Measurements from ENCODE around the gene HMG20A.

Gene HMG20A

DNA sequence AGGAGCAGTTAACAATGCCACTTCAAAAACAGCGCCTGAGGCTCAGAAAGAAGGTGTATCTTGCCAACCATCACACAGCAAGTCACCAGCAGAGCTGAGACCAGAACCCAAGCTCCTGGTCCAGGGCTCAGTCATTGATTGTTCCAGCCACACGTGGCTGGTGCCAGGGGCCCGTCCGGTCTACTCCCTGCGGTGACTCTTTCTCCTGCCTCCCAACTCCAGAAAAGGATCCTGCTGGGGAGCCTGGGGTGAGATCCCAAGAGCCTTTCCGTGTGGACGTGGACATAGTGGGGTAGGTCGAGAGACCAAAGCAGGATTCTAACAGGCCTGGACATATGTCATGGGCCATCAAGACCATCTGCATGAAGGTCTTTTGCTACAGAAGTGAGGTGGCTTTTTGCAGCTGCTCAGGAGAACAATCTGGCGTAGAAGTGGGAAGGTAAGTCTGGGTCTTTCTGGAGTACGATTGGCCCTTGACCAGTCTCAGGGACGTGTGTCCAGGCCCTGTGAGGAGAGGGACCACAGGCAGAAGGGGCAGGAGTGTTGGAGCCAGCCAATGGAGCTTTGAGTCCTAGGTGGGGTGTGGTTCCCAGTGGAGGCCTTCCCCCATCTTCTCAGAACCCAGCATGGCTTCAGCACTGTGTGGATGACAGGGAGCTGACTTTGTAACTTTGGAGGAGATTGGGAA lies 105.4 kb downstream of the HMG20A start:
- no peak for DNase-seq

DNA sequence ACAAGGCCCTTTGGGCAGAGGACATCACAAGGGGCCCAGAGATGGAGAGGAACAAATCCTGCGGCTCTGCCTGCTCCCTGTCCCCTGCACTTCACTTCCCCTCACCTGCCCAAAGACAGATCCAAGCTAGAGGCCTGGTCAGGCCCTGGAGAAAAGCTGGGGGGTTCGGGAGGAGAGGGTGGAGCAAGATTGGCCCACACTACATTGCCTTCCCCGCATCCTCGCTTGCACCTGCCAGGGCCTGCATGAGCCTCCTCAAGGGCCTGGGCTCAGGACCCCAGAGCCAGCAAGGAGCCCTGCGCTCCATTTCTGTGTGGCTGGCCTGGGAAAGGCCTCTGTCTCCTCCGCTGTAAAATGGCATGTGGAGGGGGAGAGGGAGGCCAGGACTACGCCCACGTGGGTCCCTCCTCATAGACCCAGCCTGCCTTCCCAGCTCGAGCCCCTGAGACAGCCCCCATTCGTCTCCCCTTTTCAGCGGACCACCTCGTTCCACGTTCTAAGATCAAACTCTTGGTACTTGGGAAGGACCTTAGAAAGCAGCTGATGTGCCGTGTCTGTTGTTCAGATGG lies 106.0 kb downstream of the HMG20A start:
- DNase-seq: no peak

DNA sequence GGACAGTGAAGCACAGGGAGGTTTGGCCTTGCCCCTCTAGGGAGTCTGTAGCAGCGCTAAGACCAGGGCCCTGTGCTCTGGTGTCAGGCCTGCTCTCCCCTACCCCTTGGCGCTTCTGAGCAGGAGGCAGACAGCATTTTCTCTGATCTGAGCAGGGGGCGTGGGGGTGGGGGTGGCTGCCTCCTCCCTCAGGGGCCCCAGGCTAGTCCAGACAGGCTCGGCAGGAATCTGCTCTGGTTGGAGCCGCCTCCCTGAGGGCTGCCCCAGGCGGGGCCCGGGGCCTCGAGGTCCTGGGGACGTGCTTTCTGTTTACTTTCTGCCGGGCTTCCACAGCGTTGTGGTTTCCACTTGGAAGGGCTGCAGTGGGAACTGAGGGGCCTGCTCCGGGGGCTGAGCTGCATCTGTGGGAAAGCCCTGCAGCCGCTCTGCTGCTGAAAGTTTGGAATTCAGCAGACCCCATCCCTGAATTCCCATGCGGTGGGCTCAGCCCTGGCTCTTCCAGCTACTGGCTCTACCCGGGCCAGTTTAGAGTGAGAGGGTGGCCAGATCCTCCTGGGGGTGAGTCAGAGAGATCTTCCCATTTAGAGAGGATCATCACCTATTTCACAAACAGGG lies 106.6 kb downstream of the HMG20A start:
- DNase-seq: no peak

DNA sequence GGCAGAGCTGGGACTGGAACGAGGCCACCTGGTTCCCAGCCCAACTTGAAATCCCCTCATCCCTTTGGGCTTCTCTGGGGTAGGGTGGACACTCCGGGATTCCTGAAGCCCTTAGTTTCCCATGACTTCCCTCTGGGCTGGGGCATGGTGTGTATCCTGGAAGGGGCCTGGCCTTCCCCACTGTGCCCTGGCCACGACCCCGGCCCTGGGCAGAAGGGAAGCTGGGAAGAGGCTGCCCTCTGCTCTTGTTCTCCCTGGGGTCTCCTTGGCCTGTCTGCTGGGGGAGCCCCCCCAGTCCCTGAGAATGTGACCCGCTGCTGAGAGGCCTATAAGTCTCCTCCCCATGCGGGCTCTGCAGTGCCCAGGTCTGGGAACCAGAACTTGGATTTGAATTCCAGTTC lies 107.1 kb downstream of the HMG20A start:
- no peak for DNase-seq

DNA sequence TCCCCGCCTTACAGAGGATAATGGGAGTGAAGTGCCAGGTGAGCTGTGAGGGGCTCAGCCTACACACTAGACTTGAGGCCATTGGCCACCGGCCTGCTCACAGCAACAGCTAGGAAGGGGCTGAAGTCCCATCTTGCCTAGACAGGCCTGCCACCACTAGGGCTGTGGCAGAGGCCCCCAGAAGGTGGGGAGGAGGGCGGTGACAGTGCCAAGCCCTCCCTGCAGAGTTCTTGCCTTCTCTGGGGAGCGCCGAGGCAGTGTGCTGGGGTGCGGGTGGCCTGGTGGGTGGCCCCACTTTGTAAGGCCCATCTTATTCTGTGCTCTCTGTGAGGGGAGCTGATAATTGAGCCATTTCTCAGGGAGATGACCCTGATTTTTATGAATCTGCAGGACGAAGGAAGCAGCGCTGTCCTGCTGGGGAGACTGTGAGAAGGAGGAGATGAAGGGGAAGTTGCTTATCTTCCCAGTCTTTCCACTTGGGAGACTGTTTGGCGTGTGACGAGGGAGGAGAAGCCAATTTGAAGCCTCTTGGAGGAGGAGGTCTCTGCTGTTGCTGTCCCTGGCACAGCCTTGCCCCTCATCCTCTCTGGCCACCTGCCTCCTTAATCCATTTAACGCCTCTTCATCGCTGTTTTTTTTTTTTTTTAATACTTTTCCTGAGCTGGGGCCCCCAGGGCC lies 107.7 kb downstream of the HMG20A start:
- no peak for DNase-seq

DNA sequence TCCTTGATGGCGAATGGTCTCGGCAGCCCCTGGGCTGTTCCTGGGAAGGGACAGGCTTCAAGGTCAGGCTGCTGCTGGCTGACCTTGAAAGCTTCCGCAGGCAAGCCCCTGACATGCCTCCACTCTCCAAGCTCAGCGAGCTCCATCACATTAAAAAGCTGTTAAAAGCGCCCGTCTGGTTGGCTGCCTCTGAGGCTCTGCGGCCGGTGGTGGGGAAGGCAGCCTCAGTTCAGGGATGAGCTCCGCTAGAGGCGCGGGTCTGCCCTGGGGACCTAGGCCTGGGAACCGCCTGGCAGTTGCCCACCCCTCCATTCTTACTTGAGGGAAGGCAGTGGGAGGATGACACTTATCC lies 108.3 kb downstream of the HMG20A start:
- no peak for DNase-seq

DNA sequence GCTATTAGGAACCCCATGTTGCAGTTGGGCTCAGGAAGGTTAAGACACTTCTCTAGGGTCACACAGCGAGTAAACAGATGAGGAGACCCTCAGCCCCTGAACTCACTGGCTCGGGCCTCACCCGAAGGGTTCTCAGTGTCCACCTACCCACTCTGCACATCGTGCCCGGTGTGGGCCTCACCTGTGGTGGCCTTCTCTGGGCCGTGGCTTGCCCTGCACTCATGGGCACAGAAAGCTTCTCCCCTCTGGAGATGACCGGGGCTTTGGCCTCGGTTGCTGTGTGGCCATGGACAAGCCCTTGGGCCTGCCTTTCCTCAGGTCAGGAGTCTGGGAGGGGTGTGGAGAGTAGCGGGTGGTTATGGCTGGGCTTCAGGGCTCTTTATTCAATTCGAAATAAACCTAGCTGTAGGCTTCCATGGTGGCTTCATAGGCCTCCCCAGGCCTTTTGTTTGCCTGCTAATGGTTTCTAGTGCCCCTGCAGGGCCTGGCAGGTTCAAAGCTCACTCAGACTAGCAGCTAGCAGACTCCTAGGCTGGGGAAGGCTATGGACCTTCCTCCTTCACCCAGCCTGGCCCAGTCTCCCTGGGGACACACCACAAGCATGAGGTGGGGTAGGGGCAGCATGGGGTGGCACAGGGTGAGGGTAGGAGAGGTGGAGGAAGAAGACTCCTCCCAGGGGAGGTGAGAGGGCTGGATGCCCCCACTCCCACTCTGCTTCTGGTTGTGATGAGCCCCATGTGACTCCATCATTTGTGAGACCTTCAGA lies 108.9 kb downstream of the HMG20A start:
- no peak for DNase-seq

DNA sequence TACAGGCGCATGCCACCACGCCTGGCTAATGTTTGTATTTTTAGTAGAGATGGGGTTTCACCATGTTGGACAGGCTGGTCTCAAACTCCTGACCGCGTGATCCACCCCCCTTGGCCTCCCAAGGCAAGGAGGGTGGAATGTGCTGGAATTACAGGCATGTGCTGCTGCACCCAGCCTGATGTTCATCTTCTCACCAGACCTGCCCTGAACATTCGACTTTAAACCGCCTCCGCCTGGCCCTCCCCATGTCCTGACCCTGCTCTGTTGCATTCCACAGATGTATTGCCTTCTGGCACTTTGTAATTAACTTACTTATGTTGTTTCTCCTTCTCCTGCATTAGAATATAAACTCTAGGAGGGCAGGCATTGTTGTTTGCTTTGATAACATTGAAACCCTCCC lies 109.9 kb downstream of the HMG20A start:
- no peak for DNase-seq

DNA sequence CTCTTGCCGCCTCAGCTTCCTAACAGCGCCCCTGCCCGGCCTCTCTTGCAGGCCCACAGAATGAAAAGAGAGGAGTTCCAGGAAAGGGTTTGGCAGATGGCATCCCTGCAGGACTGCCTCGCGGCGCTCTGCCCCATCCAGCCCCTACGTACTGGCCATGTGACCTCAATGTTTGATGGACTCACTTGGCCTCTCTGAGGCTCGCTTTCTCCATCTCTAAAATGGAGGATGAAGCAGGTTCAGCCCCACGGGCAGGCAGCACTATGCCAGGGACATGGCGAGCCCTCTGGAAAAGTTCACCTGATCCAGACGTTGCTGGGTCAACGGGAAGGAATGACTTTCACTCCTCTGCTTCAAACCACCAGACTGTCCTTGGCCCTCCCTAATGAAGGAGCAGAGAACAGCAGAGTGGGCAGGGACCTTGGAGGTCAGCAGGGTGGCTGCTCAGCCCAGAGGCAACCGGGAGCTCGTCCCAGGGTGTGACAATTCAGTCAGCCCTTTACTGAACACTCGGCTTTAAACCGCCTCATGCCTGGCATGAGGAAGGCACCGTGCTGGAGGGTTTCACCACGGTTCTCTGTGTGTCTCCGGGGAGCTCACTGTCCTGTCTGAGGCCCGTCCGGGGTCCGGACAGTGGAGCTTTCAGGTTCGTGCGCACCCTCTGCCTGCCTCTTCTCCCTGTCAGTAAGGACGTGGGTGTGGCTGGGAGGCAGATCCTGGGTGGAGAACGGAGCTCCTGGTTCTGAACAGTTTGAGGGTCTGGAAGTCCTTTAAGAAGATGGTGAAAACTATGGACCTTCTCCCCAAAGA lies 110.7 kb downstream of the HMG20A start:
- DNase-seq: no peak

DNA sequence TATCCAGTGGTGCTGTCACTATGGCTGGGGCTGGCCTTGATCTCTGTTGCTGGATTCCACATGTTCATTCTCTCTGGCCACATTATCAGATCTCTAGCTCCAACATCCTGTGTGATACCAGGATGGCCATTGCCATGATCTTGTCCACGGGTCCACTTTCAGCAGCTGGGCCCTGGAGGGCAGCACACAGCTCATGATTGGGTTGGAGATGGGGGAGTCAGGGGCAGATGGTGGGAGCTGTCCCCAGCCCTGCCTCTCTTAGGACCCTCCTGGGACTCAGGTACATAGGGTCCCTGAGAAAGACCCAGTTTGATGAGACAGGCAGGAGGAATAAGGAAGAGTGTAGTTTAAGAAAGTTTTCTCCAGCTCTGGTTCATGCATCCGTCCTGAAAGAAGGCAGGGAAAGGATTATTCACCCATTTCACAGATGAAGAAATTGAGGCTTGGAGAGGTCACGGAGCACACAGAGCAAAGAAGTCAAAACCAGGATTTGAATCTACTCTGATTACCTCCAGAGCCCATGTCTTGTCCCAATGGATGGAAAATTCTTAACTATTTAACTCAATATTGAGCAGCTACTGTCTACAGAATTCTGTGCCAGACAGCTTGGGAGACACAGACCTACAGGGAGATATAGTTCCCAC lies 111.5 kb downstream of the HMG20A start:
- no peak for DNase-seq

DNA sequence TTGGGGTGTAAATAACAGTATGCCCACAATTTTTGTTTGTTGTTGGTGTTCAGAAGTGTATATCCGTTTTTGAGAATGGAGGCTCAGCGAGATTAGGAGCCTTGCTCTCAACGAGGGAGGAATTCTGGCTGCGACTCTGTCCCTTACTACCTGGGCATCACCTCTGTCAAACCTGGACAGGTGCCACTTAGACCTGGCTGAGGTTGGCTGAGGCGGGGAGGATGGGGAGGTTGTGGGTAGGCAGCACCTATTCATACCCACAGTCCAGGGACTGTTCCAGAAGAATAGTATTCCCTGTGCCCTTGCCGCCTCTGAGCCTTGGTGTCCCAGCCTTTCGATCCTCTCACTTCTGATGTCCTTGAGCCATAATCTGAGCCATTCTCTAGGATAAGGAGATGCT lies 112.2 kb downstream of the HMG20A start:
- DNase-seq: no peak

DNA sequence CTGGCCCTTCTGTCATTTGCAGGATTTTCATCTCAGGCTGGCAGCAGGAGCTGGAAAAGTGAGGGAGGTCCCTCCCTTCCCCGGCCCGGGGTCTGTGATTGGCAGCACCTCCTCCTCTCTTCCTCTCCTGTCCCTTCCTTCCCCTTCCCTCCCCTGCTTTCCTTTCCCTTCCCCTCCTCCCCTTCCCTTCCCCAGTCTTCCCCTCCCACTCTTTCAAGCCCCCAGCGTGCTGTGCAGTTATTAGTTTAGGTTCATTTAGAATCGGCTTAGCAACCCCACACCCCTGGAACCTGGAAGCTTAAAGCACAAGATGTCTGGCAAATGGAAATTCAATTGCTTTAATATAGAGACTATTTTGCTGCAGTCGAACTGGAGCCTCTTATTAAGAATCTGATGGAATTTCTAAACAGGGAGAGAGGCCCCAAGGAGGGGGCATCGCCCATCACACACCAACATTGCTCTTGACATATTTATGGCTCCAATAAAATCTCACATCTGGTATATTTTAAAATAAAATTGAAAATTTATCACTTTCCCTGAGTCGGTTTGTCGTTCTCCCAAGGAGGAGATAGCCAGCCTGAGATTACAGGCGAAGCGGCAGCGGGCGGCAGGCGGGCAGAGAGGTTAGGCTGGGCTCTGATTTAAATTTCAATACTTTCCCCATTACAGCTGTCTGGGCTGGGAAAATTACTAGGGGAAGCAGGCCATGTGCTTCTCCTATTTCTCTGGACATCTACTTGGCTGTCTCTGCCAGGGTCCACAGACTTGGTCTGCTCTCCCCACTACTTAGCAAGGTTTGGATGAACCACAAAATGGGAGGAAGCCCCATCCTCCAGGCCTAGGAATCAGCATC lies 113.1 kb downstream of the HMG20A start:
- no peak for DNase-seq

All from stimulated activated CD4-positive, alpha-beta T cell treated with anti-CD3 and anti-CD28 coated beads, Interleukin-2, amount 100 ng/mL, for 48 hours (primary cell).